HFF-Myc (cell line): ENCODE results near the gene PKP1.

Experiments used
- DNase-seq: peaks from one replicate; pipeline ENCODE4 v3.0.0-alpha.2; 2011; ENCODE audit warnings: low read depth; ENCODE audit errors: extremely low read depth
- H3K4me3 ChIP-seq: replicated peaks from 2 replicates; pipeline ENCODE4 v1.5.1; 2011; ENCODE audit warnings: low read depth, mild to moderate bottlenecking, control low read depth, low read length
- TF ChIP-seq, protein P1 (sequence below): IDR thresholded peaks from 2 replicates; pipeline ENCODE4 v1.5.1; 2012; ENCODE audit warnings: mild to moderate bottlenecking, low read depth, low read length, control low read depth; ENCODE audit errors: missing control alignments

Gene PKP1

GRCh38 chr1:201260648-201261311 is 22.5 kb upstream of the PKP1 start:
- DNase-seq, result no peak
- TF ChIP-seq, protein P1, sequence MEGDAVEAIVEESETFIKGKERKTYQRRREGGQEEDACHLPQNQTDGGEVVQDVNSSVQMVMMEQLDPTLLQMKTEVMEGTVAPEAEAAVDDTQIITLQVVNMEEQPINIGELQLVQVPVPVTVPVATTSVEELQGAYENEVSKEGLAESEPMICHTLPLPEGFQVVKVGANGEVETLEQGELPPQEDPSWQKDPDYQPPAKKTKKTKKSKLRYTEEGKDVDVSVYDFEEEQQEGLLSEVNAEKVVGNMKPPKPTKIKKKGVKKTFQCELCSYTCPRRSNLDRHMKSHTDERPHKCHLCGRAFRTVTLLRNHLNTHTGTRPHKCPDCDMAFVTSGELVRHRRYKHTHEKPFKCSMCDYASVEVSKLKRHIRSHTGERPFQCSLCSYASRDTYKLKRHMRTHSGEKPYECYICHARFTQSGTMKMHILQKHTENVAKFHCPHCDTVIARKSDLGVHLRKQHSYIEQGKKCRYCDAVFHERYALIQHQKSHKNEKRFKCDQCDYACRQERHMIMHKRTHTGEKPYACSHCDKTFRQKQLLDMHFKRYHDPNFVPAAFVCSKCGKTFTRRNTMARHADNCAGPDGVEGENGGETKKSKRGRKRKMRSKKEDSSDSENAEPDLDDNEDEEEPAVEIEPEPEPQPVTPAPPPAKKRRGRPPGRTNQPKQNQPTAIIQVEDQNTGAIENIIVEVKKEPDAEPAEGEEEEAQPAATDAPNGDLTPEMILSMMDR, result no peak

GRCh38 chr1:201261771-201262547 is 21.3 kb upstream of the PKP1 start:
- H3K4me3 ChIP-seq, result no peak overlapping the region
- TF ChIP-seq, protein P1, result no peak
- no peak for DNase-seq

More at GRCh38 chr1:201260648-201261311, 22.5 kb upstream of the PKP1 start:
- H3K4me3 ChIP-seq, result no peak overlapping the region

DNA sequence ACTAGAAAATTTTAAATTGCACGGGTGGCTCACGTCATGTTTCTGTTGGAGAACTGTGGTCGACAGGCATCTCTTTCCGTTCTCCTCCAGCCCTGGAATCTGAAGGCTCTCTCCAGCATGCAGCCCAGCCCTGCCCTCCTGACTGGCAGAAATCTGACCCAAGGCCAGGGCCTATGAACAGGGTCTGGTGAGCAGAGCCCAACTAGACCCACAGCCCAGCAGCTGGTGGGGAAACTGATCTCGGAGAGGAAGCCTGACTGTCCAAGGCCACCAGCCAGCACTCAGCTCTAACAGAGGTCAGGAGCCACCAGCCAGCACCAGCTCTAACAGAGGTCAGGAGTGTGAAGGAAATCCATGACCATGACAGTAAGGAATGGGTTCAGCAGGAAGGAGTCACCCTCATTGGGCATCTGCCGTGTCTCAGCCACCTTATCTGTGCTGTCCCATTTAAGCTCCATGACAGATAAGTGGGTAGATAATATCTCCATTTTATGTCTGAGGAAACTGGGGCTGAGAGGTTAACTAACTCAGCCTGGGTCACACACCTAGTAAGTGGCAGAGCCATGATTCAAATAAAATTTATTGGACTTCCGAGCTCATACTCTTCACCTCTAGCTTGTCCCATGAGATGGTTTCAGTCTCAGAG is 20.2 kb upstream of the PKP1 start:
- TF ChIP-seq, protein P1, result no peak
- H3K4me3 ChIP-seq, result no peak overlapping the region
- DNase-seq, result no peak

DNA sequence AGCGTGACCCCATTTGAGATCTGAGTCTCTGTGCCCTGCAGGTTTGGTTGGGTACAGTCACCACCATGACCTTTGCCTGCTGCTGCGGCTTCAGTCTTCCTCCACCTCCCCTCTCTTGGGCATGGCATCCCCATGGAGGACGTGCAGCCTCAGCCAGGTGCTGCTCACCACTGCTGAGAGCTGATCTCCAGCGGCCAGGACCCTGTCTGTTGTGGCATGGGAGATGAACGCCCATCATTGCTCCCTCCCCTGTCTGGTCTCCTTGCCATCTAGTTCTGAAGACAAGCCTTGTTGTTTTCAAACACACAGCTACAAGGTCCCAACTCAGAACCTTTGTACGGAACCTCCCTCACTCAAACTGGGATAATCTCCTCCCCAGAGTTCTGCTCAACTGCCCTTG is 19.2 kb upstream of the PKP1 start:
- no peak for DNase-seq
- no peak overlapping the region for H3K4me3 ChIP-seq

DNA sequence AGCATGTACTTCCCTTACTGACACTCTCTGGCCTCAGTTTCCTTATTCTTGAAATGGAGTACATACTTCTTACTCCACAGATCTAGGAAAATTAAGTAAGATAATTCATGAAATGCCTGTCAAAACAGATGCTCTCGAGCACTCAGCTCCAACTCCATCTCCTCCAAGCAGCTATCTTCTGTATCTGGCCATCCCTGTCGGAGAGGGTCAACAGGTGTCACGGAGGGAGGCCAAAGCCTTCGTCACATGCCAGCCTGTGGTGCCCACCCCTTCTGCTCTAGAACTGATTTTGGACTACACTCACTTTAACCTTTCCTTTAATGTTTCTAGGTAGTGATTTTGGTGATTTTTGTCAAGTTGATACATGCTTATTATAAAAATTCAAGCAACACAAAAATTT is 18.8 kb upstream of the PKP1 start:
- H3K4me3 ChIP-seq, result no peak overlapping the region
- TF ChIP-seq, protein P1, result no peak
- no peak for DNase-seq

More for the DNA sequence above, 19.2 kb upstream of the PKP1 start:
- TF ChIP-seq, protein P1, result no peak

GRCh38 chr1:201265756-201266155 is 17.6 kb upstream of the PKP1 start:
- H3K4me3 ChIP-seq, result no peak overlapping the region
- DNase-seq, result no peak

More at GRCh38 chr1:201265756-201266155, 17.6 kb upstream of the PKP1 start:
- TF ChIP-seq, protein P1, result no peak
